B cell (primary cell): ENCODE measurements around the gene RNF220. TPM values are rescaled to one million over a fixed set of nuclear protein-coding genes. Genes with fewer than 3 reads are reported as not detected.

Experiments
- ATAC-seq: fragments of 200-7000 bp; cut with Tn5 transposase; one replicate; pipeline ENCODE4 v1.10.0; 2021; ENCODE audit warnings: low read depth, mild to moderate bottlenecking, moderate number of reproducible peaks, moderate library complexity
- CTCF ChIA-PET: fragments of 350-600 bp; sonication (Branson Sonifier 250); formaldehyde crosslinking; loops from one replicate; lab custom pipeline; 2021; ENCODE audit warnings: antibody characterized with exemption, inconsistent platforms; lab: Charles Lee
- POLR2A ChIA-PET: fragments of 350-600 bp; sonication (Branson Sonifier 250); formaldehyde crosslinking; loops from one replicate; lab custom pipeline; 2021; ENCODE audit warnings: antibody characterized with exemption; lab: Charles Lee
- DNase-seq: peaks from one replicate; pipeline ENCODE4 v3.0.0; 2013
- H2AFZ ChIP-seq: 2 replicates; pipeline ENCODE4 v1.6.1; 2012; ENCODE audit warnings: mild to moderate bottlenecking, low read depth, low read length; ENCODE audit not compliant: insufficient read depth, poor library complexity, severe bottlenecking
- H3K27ac ChIP-seq, 2 donors: 1 replicate in 1 of 2; 2 replicates in 1 of 2; pipeline ENCODE4 v1.5.1; 2012 to 2013; ENCODE audit warnings: low read length in 2 of 2, mild to moderate bottlenecking in 2 of 2, moderate library complexity in 1 of 2
- H3K27me3 ChIP-seq, 4 experiments: fragments of 200-600 bp in 1 of 4; sonication (generic) in 1 of 4; replicated peaks in 1 of 4; 1 replicate in 2 of 4; 2 replicates in 2 of 4; pipeline versions ENCODE4 v1.6.1 to v1.7.0; 2013 to 2016; ENCODE audit warnings: low read length in 3 of 4, mild to moderate bottlenecking in 2 of 4, mixed read lengths in 1 of 4, moderate library complexity in 1 of 4; ENCODE audit not compliant: insufficient read depth in 4 of 4, control insufficient read depth in 3 of 4; ENCODE audit errors: control extremely low read depth in 1 of 4
- H3K36me3 ChIP-seq, 2 experiments: replicated peaks in 1 of 2; 1 replicate in 1 of 2; 2 replicates in 1 of 2; pipeline versions ENCODE4 v1.6.1 to v1.7.1; 2013; ENCODE audit warnings: low read length in 1 of 2; ENCODE audit not compliant: insufficient read depth in 2 of 2, control insufficient read depth in 1 of 2; ENCODE audit errors: control extremely low read depth in 1 of 2, extremely low read depth in 1 of 2
- H3K4me1 ChIP-seq, 2 donors: fragments of 200-600 bp in 1 of 2; sonication (generic) in 1 of 2; 1 replicate in 1 of 2; 2 replicates in 1 of 2; pipeline versions ENCODE4 v1.5.1 to v1.6.1; 2013 to 2017; ENCODE audit warnings: low read length in 2 of 2; ENCODE audit not compliant: control insufficient read depth in 2 of 2, insufficient read depth in 2 of 2
- H3K4me2 ChIP-seq: replicated peaks from 2 replicates; pipeline ENCODE3; 2012; ENCODE audit warnings: mild to moderate bottlenecking, low read depth, low read length; ENCODE audit not compliant: poor library complexity, severe bottlenecking
- H3K4me3 ChIP-seq, 5 experiments: fragments of 200-600 bp in 1 of 5; sonication (generic) in 1 of 5; 1 replicate in 3 of 5; 2 replicates in 2 of 5; pipeline versions ENCODE4 v1.5.1 to v1.7.0; 2011 to 2016; ENCODE audit warnings: low read length in 4 of 5, mild to moderate bottlenecking in 4 of 5, low read depth in 2 of 5, control low read depth in 1 of 5, moderate library complexity in 1 of 5; ENCODE audit not compliant: insufficient read depth in 1 of 5; ENCODE audit errors: control extremely low read depth in 1 of 5, extremely low read depth in 1 of 5
- H3K79me2 ChIP-seq: fragments of 200-600 bp; sonication (generic); one replicate; pipeline ENCODE4 v1.6.0; 2016; ENCODE audit warnings: low read length; ENCODE audit not compliant: control insufficient read depth, insufficient read depth
- H3K9ac ChIP-seq: fragments of 200-600 bp; sonication (generic); 2 replicates; pipeline ENCODE4 v1.6.1; 2017; ENCODE audit warnings: mild to moderate bottlenecking, low read length, moderate library complexity
- H3K9me3 ChIP-seq, 3 donors: one replicate each; pipeline versions ENCODE4 v1.6.1 to v1.7.1; 2013; ENCODE audit warnings: low read length in 2 of 3; ENCODE audit not compliant: control insufficient read depth in 2 of 3, insufficient read depth in 1 of 3; ENCODE audit errors: control extremely low read depth in 1 of 3
- H4K20me1 ChIP-seq: 2 replicates; pipeline ENCODE4 v1.6.0; 2012; ENCODE audit warnings: mild to moderate bottlenecking, low read length; ENCODE audit not compliant: insufficient read depth, control insufficient read depth, poor library complexity, severe bottlenecking
- H3K27ac Mint-ChIP-seq: one replicate; pipeline ENCODE4 v1.8.0; 2021; ENCODE audit warnings: mixed read lengths
- H3K27me3 Mint-ChIP-seq: one replicate; pipeline ENCODE4 v1.8.0; 2021; ENCODE audit warnings: mixed read lengths
- H3K4me1 Mint-ChIP-seq: one replicate; pipeline ENCODE4 v1.8.0; 2021; ENCODE audit warnings: mixed read lengths
- H3K4me3 Mint-ChIP-seq: one replicate; pipeline ENCODE4 v1.8.0; 2021; ENCODE audit warnings: mixed read lengths
- H3K9me3 Mint-ChIP-seq: one replicate; pipeline ENCODE4 v1.8.0; 2022; ENCODE audit warnings: mixed read lengths; ENCODE audit not compliant: insufficient read depth
- EZH2 ChIP-seq: IDR thresholded peaks from 2 replicates; pipeline ENCODE4 v1.6.1; 2012; ENCODE audit warnings: borderline replicate concordance, low read depth, mild to moderate bottlenecking, moderate library complexity, low read length; ENCODE audit not compliant: insufficient read depth, poor library complexity, severe bottlenecking
- WGBS: methylation state at CpG from one replicate; pipeline ENCODE4 v1.1.5; 2013; ENCODE audit warnings: missing lambda C conversion rate; ENCODE audit not compliant: insufficient coverage; 5-methylcytosine and 5-hydroxymethylcytosine counted together
- intact Hi-C: fragments of 100-400 bp; cut with micrococcal nuclease; formaldehyde crosslinking; loops from one replicate; pipeline ENCODE4 v1.10.0; 2022
- polyA plus RNA-seq: library from polyadenylated mRNA; depleted of rRNA; stranded (reverse); fragments of >200 nt; gene quantifications from 2 replicates; pipeline ENCODE4 v1.2.3, GENCODE V29; 2012
- total RNA-seq, 2 donors: library from RNA; stranded (reverse); fragments of 120-200 nt in 1 of 2; gene quantifications; 1 replicate in 1 of 2; 2 replicates in 1 of 2; pipeline versions ENCODE4 v1.2.3 to v1.2.4, GENCODE V29; 2013 to 2022
- TF ChIP-seq, protein P1 (sequence below): fragments of 200-600 bp; IDR thresholded peaks from one replicate; pipeline ENCODE4 v1.8.0; 2022; ENCODE audit warnings: antibody characterized with exemption, mild to moderate bottlenecking

RNF220 gene
- total and polyA plus RNA-seq, 2 donors (not counting 1 experiment from before 2014, with no cell fraction given), result 115 to 141 TPM

DNA sequence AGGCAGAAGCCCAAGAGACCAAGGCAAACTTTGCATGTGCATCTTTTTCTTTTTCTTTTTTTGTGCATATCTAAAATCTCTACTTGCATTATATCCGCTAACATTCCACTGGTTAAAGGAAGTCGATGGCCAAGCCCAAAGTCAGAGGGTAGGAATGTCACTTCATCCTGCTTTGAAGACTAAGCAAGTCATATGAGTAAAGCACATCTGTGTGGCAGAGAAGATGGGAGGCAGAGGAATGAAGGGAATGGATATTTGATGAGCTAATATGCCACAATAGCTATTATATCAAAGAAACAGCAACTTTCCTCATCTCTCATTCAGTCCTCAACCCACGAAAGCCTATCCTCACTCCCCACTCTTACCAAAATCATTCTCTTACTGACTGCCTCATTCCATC, 59.3 kb downstream of the RNF220 start:
- ChIA-PET POLR2A (no interaction called here), CTCF (no interaction called here)
- Mint-ChIP-seq H3K27ac (no peak overlapping the region), H3K9me3 (peaks cover 2% of the 10 kb centered on the region), H3K4me1 (peaks cover 2% of the 10 kb centered on the region), H3K27me3 (peaks cover 24% of the 10 kb centered on the region), H3K4me3 (no peak overlapping the region)
- intact Hi-C loops, result no loop called here
- Histone ChIP-seq H3K9ac (no peak overlapping the region), H3K79me2 (no peaks in the 10 kb centered on the region), H3K4me1 (peaks cover 0 to 2% of the 10 kb centered on the region in 2 donors), H3K27me3 (peaks cover 0 to 4% (median 1%) of the 10 kb centered on the region in 4 experiments), H3K4me3 (no peak overlapping the region), H3K27ac (no peak overlapping the region), H3K36me3 (no peaks in the 10 kb centered on the region), H3K4me2 (no peak overlapping the region), H3K9me3 (no peaks in the 10 kb centered on the region), H2AFZ (no peak overlapping the region), H4K20me1 (no peaks in the 10 kb centered on the region)
- ATAC-seq, result no peak
- TF ChIP-seq EZH2, result no peak
- TF ChIP-seq, protein P1, sequence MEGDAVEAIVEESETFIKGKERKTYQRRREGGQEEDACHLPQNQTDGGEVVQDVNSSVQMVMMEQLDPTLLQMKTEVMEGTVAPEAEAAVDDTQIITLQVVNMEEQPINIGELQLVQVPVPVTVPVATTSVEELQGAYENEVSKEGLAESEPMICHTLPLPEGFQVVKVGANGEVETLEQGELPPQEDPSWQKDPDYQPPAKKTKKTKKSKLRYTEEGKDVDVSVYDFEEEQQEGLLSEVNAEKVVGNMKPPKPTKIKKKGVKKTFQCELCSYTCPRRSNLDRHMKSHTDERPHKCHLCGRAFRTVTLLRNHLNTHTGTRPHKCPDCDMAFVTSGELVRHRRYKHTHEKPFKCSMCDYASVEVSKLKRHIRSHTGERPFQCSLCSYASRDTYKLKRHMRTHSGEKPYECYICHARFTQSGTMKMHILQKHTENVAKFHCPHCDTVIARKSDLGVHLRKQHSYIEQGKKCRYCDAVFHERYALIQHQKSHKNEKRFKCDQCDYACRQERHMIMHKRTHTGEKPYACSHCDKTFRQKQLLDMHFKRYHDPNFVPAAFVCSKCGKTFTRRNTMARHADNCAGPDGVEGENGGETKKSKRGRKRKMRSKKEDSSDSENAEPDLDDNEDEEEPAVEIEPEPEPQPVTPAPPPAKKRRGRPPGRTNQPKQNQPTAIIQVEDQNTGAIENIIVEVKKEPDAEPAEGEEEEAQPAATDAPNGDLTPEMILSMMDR, result no peak
- no peak for DNase-seq
- 67% methylated on average over 1 of the region's 3 CpGs for WGBS

GRCh38 chr1:44467566-44467965, 62.5 kb downstream of the RNF220 start:
- Mint-ChIP-seq H3K27ac (no peak overlapping the region), H3K4me1 (peaks cover 2% of the 10 kb centered on the region), H3K27me3 (peaks cover 35% of the 10 kb centered on the region), H3K4me3 (no peak overlapping the region), H3K9me3 (peaks cover 4% of the 10 kb centered on the region)
- ATAC-seq (no peak), DNase-seq (no peak)
- Histone ChIP-seq H4K20me1 (no peaks in the 10 kb centered on the region), H3K4me1 (peaks cover under 1 to 5% of the 10 kb centered on the region in 2 donors), H3K79me2 (no peaks in the 10 kb centered on the region), H3K27me3 (no peaks in the 10 kb centered on the region), H3K27ac (no peak overlapping the region), H3K9ac (no peak overlapping the region), H3K4me2 (no peak overlapping the region), H3K9me3 (peaks cover 0 to 5% (median 3%) of the 10 kb centered on the region in 3 donors), H3K36me3 (no peaks in the 10 kb centered on the region), H3K4me3 (no peak overlapping the region), H2AFZ (no peak overlapping the region)
- ChIA-PET POLR2A (no interaction called here), CTCF (no interaction called here)
- TF ChIP-seq EZH2, result no peak
- TF ChIP-seq, protein P1, result no peak
- 88% methylated on average over 4 of the region's 4 CpGs for WGBS
- intact Hi-C loops, result no loop called here
